CD4-positive, alpha-beta T cell (primary cell): ENCODE data around the gene SMIM26. TPM values are rescaled to one million over a fixed set of nuclear protein-coding genes. Genes with fewer than 3 reads are reported as not detected.

Experiments used
- ATAC-seq: fragments of 200-7000 bp; cut with Tn5 transposase; one replicate; pipeline ENCODE4 v1.10.0; 2022; ENCODE audit warnings: mild to moderate bottlenecking; ENCODE audit not compliant: poor library complexity
- CTCF ChIA-PET: fragments of 350-600 bp; sonication (Branson Sonifier 250); formaldehyde crosslinking; loops from one replicate; lab custom pipeline; 2021; ENCODE audit warnings: antibody characterized with exemption, inconsistent platforms; lab: Charles Lee
- POLR2A ChIA-PET: fragments of 350-600 bp; sonication (Branson Sonifier 250); formaldehyde crosslinking; loops from one replicate; lab custom pipeline; 2021; ENCODE audit warnings: antibody characterized with exemption, inconsistent platforms; lab: Charles Lee
- DNase-seq, 14 experiments: peaks; one replicate each; pipeline ENCODE4 v3.0.0-alpha.2; 2013 to 2020; ENCODE audit warnings: mixed read lengths in 2 of 14
- H3K27ac ChIP-seq, 2 donors: one replicate each; pipeline versions ENCODE4 v1.5.1 to v1.7.0; 2013; ENCODE audit warnings: low read length in 2 of 2, low read depth in 1 of 2, mild to moderate bottlenecking in 1 of 2
- H3K27me3 ChIP-seq, 2 experiments: 1 replicate in 1 of 2; 2 replicates in 1 of 2; pipeline versions ENCODE4 v1.6.1 to v1.7.0; 2013; ENCODE audit warnings: low read length in 2 of 2, control low read depth in 1 of 2, mild to moderate bottlenecking in 1 of 2, moderate library complexity in 1 of 2; ENCODE audit not compliant: insufficient read depth in 2 of 2, control insufficient read depth in 1 of 2
- H3K36me3 ChIP-seq: one replicate; pipeline ENCODE4 v1.6.1; 2013; ENCODE audit warnings: low read length, control low read depth; ENCODE audit not compliant: insufficient read depth
- H3K4me1 ChIP-seq: one replicate; pipeline ENCODE4 v1.6.1; 2013; ENCODE audit warnings: low read length, control low read depth; ENCODE audit not compliant: insufficient read depth
- H3K4me3 ChIP-seq: one replicate; pipeline ENCODE4 v1.5.1; 2013; ENCODE audit warnings: mild to moderate bottlenecking, low read length, moderate library complexity
- H3K9me3 ChIP-seq, 2 experiments: 1 replicate in 1 of 2; 2 replicates in 1 of 2; pipeline versions ENCODE4 v1.6.1 to v1.7.0; 2013; ENCODE audit warnings: low read length in 2 of 2, mild to moderate bottlenecking in 2 of 2, control low read depth in 1 of 2, moderate library complexity in 1 of 2; ENCODE audit not compliant: control insufficient read depth in 1 of 2, insufficient read depth in 1 of 2
- H3K27ac Mint-ChIP-seq: one replicate; pipeline ENCODE4 v1.8.0; 2020; ENCODE audit warnings: mixed read lengths
- H3K27me3 Mint-ChIP-seq: one replicate; pipeline ENCODE4 v1.8.0; 2021; ENCODE audit warnings: mixed read lengths
- H3K36me3 Mint-ChIP-seq: one replicate; pipeline ENCODE4 v1.8.0; 2021; ENCODE audit warnings: low read depth, mixed read lengths
- H3K4me1 Mint-ChIP-seq: one replicate; pipeline ENCODE4 v1.8.0; 2021; ENCODE audit warnings: low read depth, mixed read lengths
- H3K4me3 Mint-ChIP-seq: one replicate; pipeline ENCODE4 v1.8.0; 2020; ENCODE audit warnings: mild to moderate bottlenecking, mixed read lengths
- H3K9me3 Mint-ChIP-seq: one replicate; pipeline ENCODE4 v1.8.0; 2020; ENCODE audit warnings: mixed read lengths
- intact Hi-C, 2 experiments: fragments of 100-400 bp; cut with DNase I in 1 of 2; cut with micrococcal nuclease in 1 of 2; formaldehyde crosslinking; loops; one replicate each; pipeline versions ENCODE4 v1.15.1 to v1.9.0; 2023 to 2025; cut with DNase I, micrococcal nuclease
- total RNA-seq, 174 experiments: library from RNA in 2 of 174; stranded (reverse) in 2 of 174; gene quantifications; one replicate each; pipeline ENCODE4 v1.2.3 and lab custom pipeline; 2021 to 2026
- TF ChIP-seq, protein P1 (sequence below): fragments of 200-600 bp; IDR thresholded peaks from one replicate; pipeline ENCODE4 v1.8.0; 2022; ENCODE audit warnings: antibody characterized with exemption, mild to moderate bottlenecking

The SMIM26 gene
- total RNA-seq, 2 experiments from 2014 or later: 78.7 to 79.8 TPM

DNA sequence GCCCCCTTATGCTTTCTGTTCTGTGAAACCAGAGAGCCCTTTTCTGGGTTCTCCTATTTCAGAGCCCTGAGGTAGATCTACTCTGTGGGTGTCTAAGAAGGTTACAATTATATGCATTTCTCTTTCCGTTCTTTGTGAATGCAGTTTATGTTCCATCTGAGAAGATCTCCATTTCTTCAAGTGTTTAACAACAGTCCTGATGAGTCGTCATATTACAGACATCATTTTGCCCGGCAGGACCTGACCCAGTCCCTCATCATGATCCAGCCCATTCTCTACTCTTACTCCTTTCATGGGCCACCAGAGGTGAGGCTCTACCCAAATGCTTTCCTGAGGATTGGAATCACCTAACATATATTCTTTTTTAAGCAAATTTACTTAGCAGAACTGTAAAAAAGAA, 18.8 kb upstream of the SMIM26 start:
- Mint-ChIP-seq H3K27me3 (no peaks in the 10 kb centered on the region), H3K9me3 (no peaks in the 10 kb centered on the region), H3K4me1 (no peaks in the 10 kb centered on the region), H3K36me3 (peaks cover 86% of the 10 kb centered on the region), H3K4me3 (no peak overlapping the region), H3K27ac (no peak overlapping the region)
- Histone ChIP-seq H3K9me3 (no peaks in the 10 kb centered on the region), H3K36me3 (peaks cover 77% of the 10 kb centered on the region), H3K4me3 (no peak overlapping the region), H3K4me1 (no peaks in the 10 kb centered on the region), H3K27ac (no peak overlapping the region), H3K27me3 (no peaks in the 10 kb centered on the region)
- intact Hi-C loops: no loop called here
- POLR2A ChIA-PET: no interaction called here
- no peak for DNase-seq
- no peak for ATAC-seq
- CTCF ChIA-PET: no interaction called here
- TF ChIP-seq, protein P1, sequence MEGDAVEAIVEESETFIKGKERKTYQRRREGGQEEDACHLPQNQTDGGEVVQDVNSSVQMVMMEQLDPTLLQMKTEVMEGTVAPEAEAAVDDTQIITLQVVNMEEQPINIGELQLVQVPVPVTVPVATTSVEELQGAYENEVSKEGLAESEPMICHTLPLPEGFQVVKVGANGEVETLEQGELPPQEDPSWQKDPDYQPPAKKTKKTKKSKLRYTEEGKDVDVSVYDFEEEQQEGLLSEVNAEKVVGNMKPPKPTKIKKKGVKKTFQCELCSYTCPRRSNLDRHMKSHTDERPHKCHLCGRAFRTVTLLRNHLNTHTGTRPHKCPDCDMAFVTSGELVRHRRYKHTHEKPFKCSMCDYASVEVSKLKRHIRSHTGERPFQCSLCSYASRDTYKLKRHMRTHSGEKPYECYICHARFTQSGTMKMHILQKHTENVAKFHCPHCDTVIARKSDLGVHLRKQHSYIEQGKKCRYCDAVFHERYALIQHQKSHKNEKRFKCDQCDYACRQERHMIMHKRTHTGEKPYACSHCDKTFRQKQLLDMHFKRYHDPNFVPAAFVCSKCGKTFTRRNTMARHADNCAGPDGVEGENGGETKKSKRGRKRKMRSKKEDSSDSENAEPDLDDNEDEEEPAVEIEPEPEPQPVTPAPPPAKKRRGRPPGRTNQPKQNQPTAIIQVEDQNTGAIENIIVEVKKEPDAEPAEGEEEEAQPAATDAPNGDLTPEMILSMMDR: no peak

DNA sequence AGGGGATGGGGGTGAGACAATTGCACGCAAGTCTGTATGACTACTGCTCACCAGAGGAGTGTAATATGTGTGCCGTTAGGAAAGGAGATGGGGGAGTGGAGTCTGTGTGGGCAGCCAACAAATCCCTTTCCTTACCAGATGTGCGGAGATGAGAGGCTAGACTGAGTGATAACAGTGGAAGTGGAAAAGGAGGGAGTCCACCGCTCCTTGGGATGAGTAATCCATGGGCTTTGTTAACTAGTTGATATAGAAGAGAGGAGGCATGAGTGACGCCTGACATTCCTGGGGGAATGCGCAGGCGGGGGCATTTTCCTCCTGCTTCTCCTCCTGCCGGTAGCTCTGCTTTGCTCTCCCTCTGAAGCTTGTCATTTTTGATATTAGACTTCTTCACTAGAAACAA, 13.5 kb upstream of the SMIM26 start:
- Histone ChIP-seq H3K27ac (no peak overlapping the region), H3K4me3 (no peak overlapping the region), H3K4me1 (no peaks in the 10 kb centered on the region), H3K9me3 (no peaks in the 10 kb centered on the region), H3K27me3 (no peaks in the 10 kb centered on the region), H3K36me3 (peaks cover 68% of the 10 kb centered on the region)
- Mint-ChIP-seq H3K4me3 (no peak overlapping the region), H3K4me1 (no peaks in the 10 kb centered on the region), H3K9me3 (no peaks in the 10 kb centered on the region), H3K36me3 (peaks cover 87% of the 10 kb centered on the region), H3K27me3 (no peaks in the 10 kb centered on the region), H3K27ac (no peak overlapping the region)
- TF ChIP-seq, protein P1: no peak
- CTCF ChIA-PET: no interaction called here
- POLR2A ChIA-PET: interaction anchor here (0.9 kb wide), 1 partner anchor 47 kb away, joined by 3 read pairs; no protein-coding TSS in a partner anchor
- DNase-seq (no peak), ATAC-seq (no peak)
- intact Hi-C loops: no loop called here

GRCh38 chr20:18567739-18568091, 483 bp downstream of the SMIM26 start:
- Mint-ChIP-seq H3K4me3 (peak overlapping the region; percentile 99), H3K36me3 (peaks cover 53% of the 10 kb centered on the region), H3K27me3 (no peaks in the 10 kb centered on the region), H3K4me1 (peaks cover 28% of the 10 kb centered on the region), H3K9me3 (no peaks in the 10 kb centered on the region), H3K27ac (peak overlapping the region; percentile 100)
- ChIA-PET CTCF (no interaction called here), POLR2A (interaction anchor here (1.0 to 5.4 kb wide), 4 partner anchors 21 to 280 kb away, joined by 4 to 64 read pairs (median 8); partner anchors contain the start of genes SEC23B and ZNF133)
- Histone ChIP-seq H3K36me3 (peaks cover 29% of the 10 kb centered on the region), H3K9me3 (no peaks in the 10 kb centered on the region), H3K27ac (peak overlapping the region; percentile 82 to 94), H3K27me3 (no peaks in the 10 kb centered on the region), H3K4me1 (peaks cover 20% of the 10 kb centered on the region), H3K4me3 (peak overlapping the region; percentile 91)
- ATAC-seq (peak; percentile 8), DNase-seq (no peak)
- TF ChIP-seq, protein P1: no peak
- intact Hi-C loops: loop anchor here (1.0 to 10.0 kb wide), 12 partner anchors 21 to 1447 kb away; partner anchors contain the start of genes DZANK1 (in 2 of the 2), POLR3F (in 2 of the 2), DTD1 (in 1 of the 2) and MGME1 (in 1 of the 2)
